Nephron progenitor cell (in vitro differentiated cells): ENCODE results near the gene IL20RA.

ENCODE experiments used
- DNase-seq: peaks from one replicate; pipeline ENCODE4 v3.0.0; 2021
- H3K27ac Mint-ChIP-seq: 2 replicates; pipeline ENCODE4 v1.8.0; 2021; ENCODE audit warnings: mild to moderate bottlenecking, moderate library complexity, mixed read lengths
- H3K27me3 Mint-ChIP-seq: 2 replicates; pipeline ENCODE4 v1.8.0; 2021; ENCODE audit warnings: mild to moderate bottlenecking, low read depth, mixed read lengths; ENCODE audit not compliant: poor library complexity
- H3K36me3 Mint-ChIP-seq: 2 replicates; pipeline ENCODE4 v1.8.0; 2021; ENCODE audit warnings: low read depth, mixed read lengths
- H3K4me1 Mint-ChIP-seq: 2 replicates; pipeline ENCODE4 v1.8.0; 2021; ENCODE audit warnings: mixed read lengths
- H3K4me3 Mint-ChIP-seq: 2 replicates; pipeline ENCODE4 v1.8.0; 2021; ENCODE audit warnings: mild to moderate bottlenecking, moderate library complexity, mixed read lengths
- H3K9me3 Mint-ChIP-seq: 2 replicates; pipeline ENCODE4 v1.8.0; 2021; ENCODE audit warnings: mild to moderate bottlenecking, moderate library complexity, mixed read lengths
- TF ChIP-seq, protein P1 (sequence below): fragments of 200-600 bp; sonication (generic); IDR thresholded peaks from 2 replicates; pipeline ENCODE4 v1.5.0; 2021; ENCODE audit warnings: antibody characterized with exemption

IL20RA gene

DNA sequence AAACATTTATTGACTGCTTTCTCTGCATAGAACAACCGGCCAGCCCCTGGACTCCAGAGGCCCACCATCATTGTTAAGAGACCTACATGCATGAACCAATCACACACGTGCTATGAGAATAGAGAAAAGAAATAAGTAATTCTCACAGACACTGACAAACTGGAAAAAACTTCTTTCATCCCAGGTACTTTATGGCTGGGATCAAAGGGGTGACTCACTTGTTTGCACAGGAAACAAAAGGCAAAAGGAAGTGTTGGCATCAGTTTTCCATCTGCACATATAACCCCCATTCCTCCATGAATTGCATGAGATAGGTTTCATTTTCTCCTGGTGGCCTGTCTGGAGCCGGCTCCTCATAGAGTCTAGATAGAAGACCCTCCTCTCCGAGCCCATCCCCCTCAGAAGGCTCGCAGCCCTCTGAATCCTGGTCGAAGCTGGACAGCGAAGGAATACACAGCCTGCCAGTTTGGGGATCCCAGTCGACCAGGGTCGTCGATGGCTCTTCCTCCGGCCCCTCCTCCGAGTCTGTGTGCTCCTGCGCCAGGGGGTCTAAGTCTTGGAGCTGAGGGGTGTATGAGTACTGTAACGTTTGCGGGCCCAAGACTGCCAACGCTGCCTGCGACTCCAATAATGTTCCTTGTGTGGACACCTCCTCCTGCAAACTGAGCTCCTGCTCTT lies 43.3 kb downstream of the IL20RA start:
- Mint-ChIP-seq H3K27ac (no peak overlapping the region), H3K9me3 (no peaks in the 10 kb centered on the region)
- TF ChIP-seq, protein P1, sequence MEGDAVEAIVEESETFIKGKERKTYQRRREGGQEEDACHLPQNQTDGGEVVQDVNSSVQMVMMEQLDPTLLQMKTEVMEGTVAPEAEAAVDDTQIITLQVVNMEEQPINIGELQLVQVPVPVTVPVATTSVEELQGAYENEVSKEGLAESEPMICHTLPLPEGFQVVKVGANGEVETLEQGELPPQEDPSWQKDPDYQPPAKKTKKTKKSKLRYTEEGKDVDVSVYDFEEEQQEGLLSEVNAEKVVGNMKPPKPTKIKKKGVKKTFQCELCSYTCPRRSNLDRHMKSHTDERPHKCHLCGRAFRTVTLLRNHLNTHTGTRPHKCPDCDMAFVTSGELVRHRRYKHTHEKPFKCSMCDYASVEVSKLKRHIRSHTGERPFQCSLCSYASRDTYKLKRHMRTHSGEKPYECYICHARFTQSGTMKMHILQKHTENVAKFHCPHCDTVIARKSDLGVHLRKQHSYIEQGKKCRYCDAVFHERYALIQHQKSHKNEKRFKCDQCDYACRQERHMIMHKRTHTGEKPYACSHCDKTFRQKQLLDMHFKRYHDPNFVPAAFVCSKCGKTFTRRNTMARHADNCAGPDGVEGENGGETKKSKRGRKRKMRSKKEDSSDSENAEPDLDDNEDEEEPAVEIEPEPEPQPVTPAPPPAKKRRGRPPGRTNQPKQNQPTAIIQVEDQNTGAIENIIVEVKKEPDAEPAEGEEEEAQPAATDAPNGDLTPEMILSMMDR, result no peak

DNA sequence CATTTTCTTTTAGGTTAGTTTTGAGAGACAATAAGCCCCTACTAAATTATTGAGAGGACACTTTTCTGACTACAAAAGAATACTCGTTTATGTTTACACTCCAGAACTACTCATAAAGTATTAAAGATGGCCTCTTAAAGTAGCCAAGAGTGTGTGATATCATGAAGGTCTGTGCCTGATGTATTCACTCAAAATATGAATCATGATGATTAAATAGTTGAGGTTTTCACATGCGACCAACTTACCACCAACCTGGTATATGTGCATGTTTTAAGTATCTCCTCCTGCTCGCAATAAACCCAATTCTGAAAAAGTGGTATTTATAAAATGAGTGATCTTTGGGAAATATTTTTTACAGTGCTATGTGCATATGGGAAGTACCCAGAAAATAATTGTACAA lies 43.9 kb downstream of the IL20RA start:
- Mint-ChIP-seq H3K4me3 (peak overlapping the region; percentile 36), H3K27ac (no peak overlapping the region), H3K36me3 (no peaks in the 10 kb centered on the region), H3K4me1 (peaks cover 26% of the 10 kb centered on the region), H3K9me3 (no peaks in the 10 kb centered on the region), H3K27me3 (peaks cover 5% of the 10 kb centered on the region)
- TF ChIP-seq, protein P1, result no peak
- no peak for DNase-seq

More for the DNA sequence above, 43.3 kb downstream of the IL20RA start:
- Mint-ChIP-seq H3K4me3 (peak overlapping the region; percentile 57), H3K4me1 (peaks cover 26% of the 10 kb centered on the region), H3K36me3 (no peaks in the 10 kb centered on the region), H3K27me3 (peaks cover 5% of the 10 kb centered on the region)
- peak; percentile 11 for DNase-seq

DNA sequence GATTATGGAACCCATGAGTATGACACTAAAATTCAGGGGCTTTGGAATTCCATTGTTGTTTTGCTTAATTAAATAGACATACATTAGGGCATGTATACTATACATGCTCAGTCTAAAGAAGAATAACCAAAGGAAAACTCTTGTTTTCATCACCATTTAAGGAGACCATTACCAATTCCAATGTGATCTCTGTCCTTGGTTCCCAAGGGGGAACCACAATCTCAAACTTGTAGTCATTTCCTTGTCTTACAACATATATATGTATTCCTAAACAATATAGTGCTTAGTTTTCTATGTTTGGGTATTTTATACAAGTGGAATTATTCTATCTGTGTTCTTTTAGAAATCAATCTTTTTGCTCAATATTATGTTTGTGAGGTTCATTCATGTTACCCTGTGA lies 49.2 kb downstream of the IL20RA start:
- Mint-ChIP-seq H3K27ac (no peak overlapping the region), H3K4me3 (no peak overlapping the region), H3K36me3 (no peaks in the 10 kb centered on the region), H3K27me3 (no peaks in the 10 kb centered on the region), H3K4me1 (peaks cover 30% of the 10 kb centered on the region), H3K9me3 (no peaks in the 10 kb centered on the region)
- DNase-seq, result no peak
- TF ChIP-seq, protein P1, result no peak

GRCh38 chr6:136994782-136995181 lies 50.0 kb downstream of the IL20RA start:
- no peaks in the 10 kb centered on the region for H3K36me3 Mint-ChIP-seq

GRCh38 chr6:136992113-136992512 lies 52.7 kb downstream of the IL20RA start:
- no peak for DNase-seq
- no peaks in the 10 kb centered on the region for H3K9me3 Mint-ChIP-seq
- H3K27ac Mint-ChIP-seq, result no peak overlapping the region
- TF ChIP-seq, protein P1, result no peak
- peaks cover 47% of the 10 kb centered on the region for H3K4me1 Mint-ChIP-seq
- H3K27me3 Mint-ChIP-seq, result peaks cover 4% of the 10 kb centered on the region
- no peaks in the 10 kb centered on the region for H3K36me3 Mint-ChIP-seq
- no peak overlapping the region for H3K4me3 Mint-ChIP-seq

More at GRCh38 chr6:136994782-136995181, 50.0 kb downstream of the IL20RA start:
- H3K27me3 Mint-ChIP-seq, result no peaks in the 10 kb centered on the region
- no peak for DNase-seq
- H3K4me3 Mint-ChIP-seq, result no peak overlapping the region
- H3K4me1 Mint-ChIP-seq, result peaks cover 33% of the 10 kb centered on the region
- TF ChIP-seq, protein P1, result no peak
- H3K27ac Mint-ChIP-seq, result no peak overlapping the region
- H3K9me3 Mint-ChIP-seq, result no peaks in the 10 kb centered on the region

DNA sequence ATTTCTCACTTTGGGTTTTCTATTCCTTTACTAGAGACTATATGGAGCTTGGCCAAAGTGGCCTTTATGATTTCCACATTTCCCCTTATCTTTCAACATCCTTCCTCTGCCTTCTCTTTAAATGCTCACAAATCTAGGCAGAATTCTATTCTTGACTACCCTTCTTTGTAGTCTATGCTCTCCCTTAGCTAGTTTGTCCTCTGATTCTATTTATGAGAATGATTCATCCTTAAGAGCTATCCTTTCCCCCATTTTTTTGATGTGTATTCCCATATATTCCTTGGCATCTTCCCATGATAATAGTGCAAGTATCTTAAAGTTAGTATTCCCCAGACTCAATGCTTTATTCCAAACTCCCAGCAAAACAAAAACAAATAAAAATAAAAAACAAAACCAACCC lies 53.1 kb downstream of the IL20RA start:
- peaks cover 47% of the 10 kb centered on the region for H3K4me1 Mint-ChIP-seq
- no peaks in the 10 kb centered on the region for H3K9me3 Mint-ChIP-seq
- H3K27me3 Mint-ChIP-seq, result peaks cover 4% of the 10 kb centered on the region
- no peak for DNase-seq
- H3K4me3 Mint-ChIP-seq, result peak overlapping the region; percentile 14
- TF ChIP-seq, protein P1, result no peak
- H3K36me3 Mint-ChIP-seq, result no peaks in the 10 kb centered on the region
- no peak overlapping the region for H3K27ac Mint-ChIP-seq
